Mammary epithelial cell (primary cell): ENCODE measurements around the gene POMGNT2.

Source experiments
- EZH2 ChIP-seq: IDR thresholded peaks from 2 replicates; pipeline ENCODE4 v1.6.1; 2012; ENCODE audit warnings: low read length, inconsistent platforms, borderline replicate concordance
- TF ChIP-seq, protein P1 (sequence below), 2 donors: IDR thresholded peaks in 1 of 2; conservative IDR thresholded peaks in 1 of 2; 2 replicates each; pipeline ENCODE4 v1.5.1; 2011 to 2012; ENCODE audit warnings: inconsistent platforms in 2 of 2, low read length in 2 of 2, mild to moderate bottlenecking in 2 of 2, control low read depth in 1 of 2, low read depth in 1 of 2; ENCODE audit not compliant: insufficient read depth in 1 of 2; ENCODE audit errors: extremely low read depth in 1 of 2

DNA sequence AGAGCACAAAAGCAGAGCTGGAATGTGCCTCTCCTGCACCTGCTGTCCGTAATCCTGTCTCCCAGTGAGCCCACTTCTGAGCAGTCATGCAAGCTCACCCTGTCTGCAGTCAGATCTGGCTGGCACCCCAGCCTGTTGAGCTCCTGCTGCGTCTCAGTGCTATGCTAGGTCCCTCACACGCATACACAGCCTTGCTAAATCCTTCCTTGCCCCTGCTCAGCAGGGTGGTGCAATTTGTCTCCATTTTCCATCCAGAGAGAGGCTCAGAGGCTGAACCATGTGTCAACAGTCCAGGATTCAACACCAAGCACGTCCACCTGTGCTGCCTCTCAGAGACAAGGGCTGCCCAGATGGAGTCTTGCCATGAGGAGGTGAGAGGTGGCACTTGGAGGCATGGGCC is 11.0 kb downstream of the POMGNT2 start:
- TF ChIP-seq, protein P1, sequence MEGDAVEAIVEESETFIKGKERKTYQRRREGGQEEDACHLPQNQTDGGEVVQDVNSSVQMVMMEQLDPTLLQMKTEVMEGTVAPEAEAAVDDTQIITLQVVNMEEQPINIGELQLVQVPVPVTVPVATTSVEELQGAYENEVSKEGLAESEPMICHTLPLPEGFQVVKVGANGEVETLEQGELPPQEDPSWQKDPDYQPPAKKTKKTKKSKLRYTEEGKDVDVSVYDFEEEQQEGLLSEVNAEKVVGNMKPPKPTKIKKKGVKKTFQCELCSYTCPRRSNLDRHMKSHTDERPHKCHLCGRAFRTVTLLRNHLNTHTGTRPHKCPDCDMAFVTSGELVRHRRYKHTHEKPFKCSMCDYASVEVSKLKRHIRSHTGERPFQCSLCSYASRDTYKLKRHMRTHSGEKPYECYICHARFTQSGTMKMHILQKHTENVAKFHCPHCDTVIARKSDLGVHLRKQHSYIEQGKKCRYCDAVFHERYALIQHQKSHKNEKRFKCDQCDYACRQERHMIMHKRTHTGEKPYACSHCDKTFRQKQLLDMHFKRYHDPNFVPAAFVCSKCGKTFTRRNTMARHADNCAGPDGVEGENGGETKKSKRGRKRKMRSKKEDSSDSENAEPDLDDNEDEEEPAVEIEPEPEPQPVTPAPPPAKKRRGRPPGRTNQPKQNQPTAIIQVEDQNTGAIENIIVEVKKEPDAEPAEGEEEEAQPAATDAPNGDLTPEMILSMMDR (conservative IDR thresholded peaks at IDR 0.05 in 1 of 2, IDR thresholded peaks at IDR 0.05 in 1 of 2; ENCODE audit: extremely low read depth in 1 of 2, insufficient read depth in 1 of 2, low read depth in 1 of 2, low read length in 2 of 2), result no peak
- TF ChIP-seq EZH2, result no peak
